ENCODE data around the gene ABCG4.
A peak's percentile ranks its signal among the peaks of the same experiment; 100 is the strongest.
"Not testable (repeated sequence)": the region's sequence is repeated elsewhere in the genome, so short reads cannot be mapped to it uniquely, and the experiment has no call there.

The ABCG4 gene

GRCh38 chr11:119149018-119149785 is at the start of gene ABCG4:
Gene ABCG4 (plus strand): TSS chr11:119149052. CDS start chr11:119149966, 914 bp downstream.
- DNase-seq = no peak

GRCh38 chr11:119099711-119100110 is 49.1 kb upstream of the ABCG4 start:
- no peak for DNase-seq

- no peak for DNase-seq
Observed at GRCh38 chr11:119100246-119100970, 48.4 kb upstream of the ABCG4 start.

- DNase-seq = no peak
Observed at GRCh38 chr11:119100994-119101758, 47.7 kb upstream of the ABCG4 start.

GRCh38 chr11:119101759-119102423 is 47.0 kb upstream of the ABCG4 start, which contains the start of gene DPAGT1:
Gene DPAGT1 (minus strand): TSS chr11:119101853. CDS start chr11:119101655, 198 bp downstream.
- DNase-seq = peak; percentile 94

GRCh38 chr11:119103161-119103664 is 45.6 kb upstream of the ABCG4 start:
- DNase-seq = not testable (repeated sequence)

GRCh38 chr11:119103793-119104192 is 45.1 kb upstream of the ABCG4 start:
- DNase-seq = no peak

- peak; percentile 80 for DNase-seq
Observed at GRCh38 chr11:119106564-119107537, 42.0 kb upstream of the ABCG4 start, which contains the start of gene C2CD2L. Gene C2CD2L (plus strand): TSS chr11:119107344. CDS start chr11:119107742, 398 bp downstream.

- DNase-seq = no peak
Observed at GRCh38 chr11:119107538-119108145, 41.2 kb upstream of the ABCG4 start.

- no peak for DNase-seq
Observed at GRCh38 chr11:119108146-119108856, 40.6 kb upstream of the ABCG4 start.

- DNase-seq = no peak
Observed at GRCh38 chr11:119108857-119109221, 40.0 kb upstream of the ABCG4 start.

GRCh38 chr11:119109843-119110242 is 39.0 kb upstream of the ABCG4 start:
- DNase-seq = no peak

- no peak for DNase-seq
Observed at GRCh38 chr11:119110439-119110838, 38.4 kb upstream of the ABCG4 start.

GRCh38 chr11:119111361-119111925 is 37.4 kb upstream of the ABCG4 start:
- DNase-seq = no peak

GRCh38 chr11:119112314-119113020 is 36.4 kb upstream of the ABCG4 start:
- DNase-seq = no peak

GRCh38 chr11:119113716-119114115 is 35.1 kb upstream of the ABCG4 start:
- no peak for DNase-seq

- DNase-seq = no peak
Observed at GRCh38 chr11:119114351-119114750, 34.5 kb upstream of the ABCG4 start.

- no peak for DNase-seq
Observed at GRCh38 chr11:119115484-119116234, 33.2 kb upstream of the ABCG4 start.
